Vagina (tissue), 2 donors: ENCODE measurements around the gene ZBTB22.

ENCODE experiments used
- CTCF ChIP-seq, 3 experiments: fragments of 450-650 bp in 2 of 3; fragments of 200-600 bp in 1 of 3; sonication (generic) in 1 of 3; IDR thresholded peaks; one replicate each; pipeline ENCODE4 v1.5.1; 2017 to 2019; ENCODE audit warnings: antibody characterized with exemption in 3 of 3, mild to moderate bottlenecking in 2 of 3, moderate library complexity in 2 of 3
- POLR2A ChIP-seq, 2 donors: fragments of 450-650 bp; IDR thresholded peaks; one replicate each; pipeline ENCODE4 v1.6.1; 2017; ENCODE audit warnings: antibody characterized with exemption in 2 of 2, mild to moderate bottlenecking in 2 of 2, moderate library complexity in 2 of 2

GRCh38 chr6:33319939-33320314 is 2.4 kb upstream of the ZBTB22 start:
- TF ChIP-seq CTCF (IDR thresholded peaks at IDR 0.05) (no peak), POLR2A (IDR thresholded peaks at IDR 0.05) (no peak)
